Panc1 (cell line): ENCODE data around the gene SIGLEC7. TPM values are rescaled to one million over a fixed set of nuclear protein-coding genes. Genes with fewer than 3 reads are reported as not detected.

Experiments
- ATAC-seq: fragments of 200-7000 bp; cut with Tn5 transposase; 2 replicates; pipeline ENCODE4 v1.9.1; 2020; ENCODE audit warnings: mild to moderate bottlenecking, moderate library complexity
- BruUV-seq: library from RNA; stranded (reverse); fragments of 400-500 nt; replicated peaks from 2 replicates; lab custom pipeline; 2021; lab: Mats Ljungman, UMichigan
- CTCF ChIA-PET: fragments of 300-600 bp; sonication (Branson Sonifier 250); formaldehyde crosslinking; loops from one replicate; lab custom pipeline; 2022; ENCODE audit warnings: antibody characterized with exemption; lab: Charles Lee
- POLR2A ChIA-PET: fragments of 300-600 bp; sonication (Branson Sonifier 250); formaldehyde crosslinking; loops from one replicate; lab custom pipeline; 2022; ENCODE audit warnings: antibody characterized with exemption; lab: Charles Lee
- DNase-seq: peaks from one replicate; pipeline ENCODE4 v3.0.0-alpha.2; 2010; ENCODE audit warnings: low read depth, low spot score
- H3K27ac ChIP-seq: 2 replicates; pipeline ENCODE4 v1.5.1; 2011; ENCODE audit warnings: mild to moderate bottlenecking, low read length, inconsistent platforms
- H3K27me3 ChIP-seq: fragments of 200-500 bp; sonication (Bioruptor generic); 2 replicates; pipeline ENCODE4 v1.6.0; 2014; ENCODE audit warnings: low read length, inconsistent platforms; ENCODE audit not compliant: control insufficient read depth, insufficient read depth
- H3K36me3 ChIP-seq: fragments of 200-500 bp; sonication (Bioruptor generic); 2 replicates; pipeline ENCODE4 v1.5.1; 2014; ENCODE audit warnings: inconsistent platforms, mild to moderate bottlenecking, low read length, moderate library complexity; ENCODE audit not compliant: control insufficient read depth, insufficient read depth
- H3K4me1 ChIP-seq: 2 replicates; pipeline ENCODE4 v1.5.1; 2011; ENCODE audit warnings: inconsistent platforms, mild to moderate bottlenecking, low read length, moderate library complexity; ENCODE audit not compliant: control insufficient read depth, insufficient read depth
- H3K4me3 ChIP-seq, 2 experiments: 2 replicates each; pipeline ENCODE4 v1.5.1; 2011 to 2012; ENCODE audit warnings: low read depth in 2 of 2, low read length in 2 of 2, mild to moderate bottlenecking in 2 of 2, inconsistent platforms in 1 of 2, moderate library complexity in 1 of 2
- H3K9me3 ChIP-seq: fragments of 200-500 bp; sonication (Bioruptor generic); 2 replicates; pipeline ENCODE4 v1.5.1; 2014; ENCODE audit warnings: low read depth, mild to moderate bottlenecking, inconsistent platforms, low read length, moderate library complexity; ENCODE audit not compliant: control insufficient read depth, insufficient read depth
- CTCF ChIP-seq: fragments of 450-650 bp; IDR thresholded peaks from 2 replicates; pipeline ENCODE4 v1.5.1; 2017; ENCODE audit warnings: mild to moderate bottlenecking
- POLR2AphosphoS5 ChIP-seq: IDR thresholded peaks from 2 replicates; pipeline ENCODE4 v1.6.1; 2012; ENCODE audit warnings: mild to moderate bottlenecking, low read depth, low read length, moderate library complexity
- SIN3A ChIP-seq: IDR thresholded peaks from 2 replicates; pipeline ENCODE4 v1.6.1; 2012; ENCODE audit warnings: low read depth, mild to moderate bottlenecking, low read length, moderate library complexity, borderline replicate concordance; ENCODE audit not compliant: insufficient read depth
- TCF7L2 ChIP-seq: IDR thresholded peaks from 2 replicates; pipeline ENCODE4 v1.6.1; 2011; ENCODE audit warnings: mild to moderate bottlenecking, low read depth, low read length, inconsistent platforms
- in situ Hi-C: cut with HindIII; loops from 2 replicates; pipeline ENCODE4 v1.10.0; 2016; ENCODE audit warnings: low sequenced_read_pairs, low pct_unique_long_range_greater_than_20kb
- intact Hi-C: fragments of 100-400 bp; cut with micrococcal nuclease; formaldehyde crosslinking; loops from one replicate; pipeline ENCODE4 v1.10.0; 2022; ENCODE audit not compliant: unreplicated experiment
- total RNA-seq: library from RNA; stranded (reverse); gene quantifications from one replicate; pipeline ENCODE4 v1.2.1, GENCODE V29; 2021; ENCODE audit not compliant: unreplicated experiment
- TF ChIP-seq, protein P1 (sequence below), 2 experiments: IDR thresholded peaks; 2 replicates each; pipeline ENCODE4 v1.6.1; 2011 to 2012; ENCODE audit warnings: low read depth in 2 of 2, control low read depth in 1 of 2, low read length in 1 of 2, mild to moderate bottlenecking in 1 of 2, moderate library complexity in 1 of 2; ENCODE audit not compliant: insufficient read depth in 1 of 2

Gene SIGLEC7
- total RNA-seq, 1 experiment from 2014 or later = not detected

GRCh38 chr19:51198641-51199040 lies 56.5 kb downstream of the SIGLEC7 start:
- ChIA-PET CTCF (no interaction called here), POLR2A (no interaction called here)
- intact Hi-C loops = no loop called here
- TF ChIP-seq, protein P1, sequence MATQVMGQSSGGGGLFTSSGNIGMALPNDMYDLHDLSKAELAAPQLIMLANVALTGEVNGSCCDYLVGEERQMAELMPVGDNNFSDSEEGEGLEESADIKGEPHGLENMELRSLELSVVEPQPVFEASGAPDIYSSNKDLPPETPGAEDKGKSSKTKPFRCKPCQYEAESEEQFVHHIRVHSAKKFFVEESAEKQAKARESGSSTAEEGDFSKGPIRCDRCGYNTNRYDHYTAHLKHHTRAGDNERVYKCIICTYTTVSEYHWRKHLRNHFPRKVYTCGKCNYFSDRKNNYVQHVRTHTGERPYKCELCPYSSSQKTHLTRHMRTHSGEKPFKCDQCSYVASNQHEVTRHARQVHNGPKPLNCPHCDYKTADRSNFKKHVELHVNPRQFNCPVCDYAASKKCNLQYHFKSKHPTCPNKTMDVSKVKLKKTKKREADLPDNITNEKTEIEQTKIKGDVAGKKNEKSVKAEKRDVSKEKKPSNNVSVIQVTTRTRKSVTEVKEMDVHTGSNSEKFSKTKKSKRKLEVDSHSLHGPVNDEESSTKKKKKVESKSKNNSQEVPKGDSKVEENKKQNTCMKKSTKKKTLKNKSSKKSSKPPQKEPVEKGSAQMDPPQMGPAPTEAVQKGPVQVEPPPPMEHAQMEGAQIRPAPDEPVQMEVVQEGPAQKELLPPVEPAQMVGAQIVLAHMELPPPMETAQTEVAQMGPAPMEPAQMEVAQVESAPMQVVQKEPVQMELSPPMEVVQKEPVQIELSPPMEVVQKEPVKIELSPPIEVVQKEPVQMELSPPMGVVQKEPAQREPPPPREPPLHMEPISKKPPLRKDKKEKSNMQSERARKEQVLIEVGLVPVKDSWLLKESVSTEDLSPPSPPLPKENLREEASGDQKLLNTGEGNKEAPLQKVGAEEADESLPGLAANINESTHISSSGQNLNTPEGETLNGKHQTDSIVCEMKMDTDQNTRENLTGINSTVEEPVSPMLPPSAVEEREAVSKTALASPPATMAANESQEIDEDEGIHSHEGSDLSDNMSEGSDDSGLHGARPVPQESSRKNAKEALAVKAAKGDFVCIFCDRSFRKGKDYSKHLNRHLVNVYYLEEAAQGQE (IDR thresholded peaks at IDR 0.05; ENCODE audit: insufficient read depth in 1 of 2, low read depth in 2 of 2, low read length in 1 of 2) = no peak
- TF ChIP-seq SIN3A = no peak
- TF ChIP-seq TCF7L2 = no peak
- TF ChIP-seq CTCF = no peak
- TF ChIP-seq POLR2AphosphoS5 = no peak
- in situ Hi-C loops = no loop called here
- no peak overlapping the region for H3K27ac ChIP-seq
- DNase-seq = no peak
- H3K4me3 ChIP-seq = no peak overlapping the region
- H3K4me1 ChIP-seq = peaks cover 2% of the 10 kb centered on the region; the same call in 1 of the 2 replicates
- H3K36me3 ChIP-seq = no peaks in the 10 kb centered on the region
- BruUV-seq = no TSS peak
- peaks cover 2% of the 10 kb centered on the region; the same call in 1 of the 2 replicates for H3K27me3 ChIP-seq
- H3K9me3 ChIP-seq = no peaks in the 10 kb centered on the region
- ATAC-seq = no peak

DNA sequence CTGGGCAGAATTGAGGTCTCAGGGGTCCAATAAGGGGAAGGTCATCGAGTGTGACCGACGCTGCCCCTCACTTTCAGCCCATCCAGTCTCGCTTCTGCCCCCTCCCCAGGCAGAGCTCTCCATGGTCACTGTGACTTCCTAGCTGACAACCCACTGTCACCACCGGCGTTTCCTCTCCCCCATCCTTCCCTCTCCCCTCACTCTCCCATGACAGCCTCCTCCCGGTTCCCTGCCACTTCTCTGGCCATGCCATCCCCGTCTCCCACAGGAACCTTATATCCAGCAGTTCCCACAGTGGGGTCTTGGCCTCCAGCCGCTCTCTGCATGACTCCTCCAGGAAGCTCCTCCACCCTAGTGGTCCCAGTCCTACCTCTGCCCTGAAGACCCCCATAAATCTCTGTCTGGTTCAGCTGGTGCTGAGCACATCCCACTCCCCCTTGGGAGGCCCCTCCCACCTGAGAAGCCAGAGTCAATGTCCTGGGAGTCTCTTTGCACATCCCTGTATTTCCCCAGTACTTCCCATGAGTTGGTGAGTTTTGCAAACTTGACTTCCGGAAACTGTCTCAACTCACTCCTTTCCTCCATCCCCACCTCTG lies 58.1 kb downstream of the SIGLEC7 start:
- CTCF ChIA-PET = interaction anchor here (0.6 kb wide), 1 partner anchor 238 kb away, joined by 3 read pairs; no protein-coding TSS in a partner anchor
- intact Hi-C loops (no loop called here), in situ Hi-C loops (no loop called here)
- DNase-seq (no peak), ATAC-seq (no peak)
- BruUV-seq = no TSS peak
- no peak overlapping the region for H3K4me3 ChIP-seq
- POLR2A ChIA-PET = no interaction called here
- H3K27me3 ChIP-seq = peaks cover 4% of the 10 kb centered on the region; the same call in 1 of the 2 replicates
- no peaks in the 10 kb centered on the region for H3K36me3 ChIP-seq
- no peak overlapping the region for H3K27ac ChIP-seq
- no peaks in the 10 kb centered on the region for H3K9me3 ChIP-seq
- TF ChIP-seq CTCF (no peak), SIN3A (no peak), POLR2AphosphoS5 (no peak), TCF7L2 (no peak)
- TF ChIP-seq, protein P1 (IDR thresholded peaks at IDR 0.05; ENCODE audit: insufficient read depth in 1 of 2, low read depth in 2 of 2, low read length in 1 of 2) = no peak
- no peaks in the 10 kb centered on the region for H3K4me1 ChIP-seq
